HepG2 (cell line): ENCODE results near the gene COA3. TPM values are rescaled to one million over a fixed set of nuclear protein-coding genes. Genes with fewer than 3 reads are reported as not detected.
A peak's percentile ranks its signal among the peaks of the same experiment; 100 is the strongest.

Source experiments
- BATF2 ChIP-seq: sonication (generic); formaldehyde crosslinking; IDR thresholded peaks from 2 replicates; pipeline ENCODE4 v1.8.0; 2022; ENCODE audit warnings: mild to moderate bottlenecking, missing genetic modification reagents, moderate library complexity
- BCL6 ChIP-seq: IDR thresholded peaks from 2 replicates; pipeline ENCODE4 v1.6.1; 2016; ENCODE audit warnings: missing genetic modification reagents, missing compliant biosample characterization
- DR1 ChIP-seq: sonication (generic); formaldehyde crosslinking; IDR thresholded peaks from 2 replicates; pipeline ENCODE4 v1.8.0; 2021; ENCODE audit warnings: mild to moderate bottlenecking, missing genetic modification reagents, inconsistent platforms
- ELF1 ChIP-seq: sonication (generic); formaldehyde crosslinking; IDR thresholded peaks from 2 replicates; pipeline ENCODE4 v1.4.0; 2020; ENCODE audit warnings: missing genetic modification reagents
- KDM4B ChIP-seq: sonication (generic); formaldehyde crosslinking; IDR thresholded peaks from 2 replicates; pipeline ENCODE4 v1.4.0; 2020; ENCODE audit warnings: missing genetic modification reagents
- NKX3-1 ChIP-seq: sonication (generic); formaldehyde crosslinking; IDR thresholded peaks from 2 replicates; pipeline ENCODE4 v1.5.0; 2020; ENCODE audit warnings: missing genetic modification reagents
- ONECUT2 ChIP-seq: sonication (generic); formaldehyde crosslinking; IDR thresholded peaks from 2 replicates; pipeline ENCODE4 v1.4.0; 2020; ENCODE audit warnings: missing genetic modification reagents
- PRDM4 ChIP-seq: sonication (generic); formaldehyde crosslinking; IDR thresholded peaks from 2 replicates; pipeline ENCODE4 v1.9.0; 2021; ENCODE audit warnings: missing genetic modification reagents, borderline replicate concordance
- RARA ChIP-seq: IDR thresholded peaks from 2 replicates; pipeline ENCODE4 v1.6.1; 2016; ENCODE audit warnings: missing genetic modification reagents, missing compliant biosample characterization
- TFAP4 ChIP-seq: sonication (generic); IDR thresholded peaks from 2 replicates; pipeline ENCODE4 v1.6.1; 2016; ENCODE audit warnings: low read depth, borderline replicate concordance
- ZBTB25 ChIP-seq: IDR thresholded peaks from 2 replicates; pipeline ENCODE4 v1.6.1; 2018; ENCODE audit warnings: missing genetic modification reagents
- ZBTB42 ChIP-seq: sonication (generic); formaldehyde crosslinking; IDR thresholded peaks from 2 replicates; pipeline ENCODE4 v1.5.0; 2020; ENCODE audit warnings: mild to moderate bottlenecking, missing genetic modification reagents
- ZFP36 ChIP-seq: fragments of 150-350 bp; IDR thresholded peaks from 2 replicates; pipeline ENCODE4 v1.6.1; 2018; ENCODE audit warnings: borderline replicate concordance, low read length, low read depth; ENCODE audit not compliant: partially characterized antibody
- ZIK1 ChIP-seq: sonication (generic); formaldehyde crosslinking; IDR thresholded peaks from 2 replicates; pipeline ENCODE4 v1.5.0; 2020; ENCODE audit warnings: mild to moderate bottlenecking, low read depth, missing genetic modification reagents, borderline replicate concordance
- ZKSCAN1 ChIP-seq: fragments of 150-350 bp; IDR thresholded peaks from 2 replicates; pipeline ENCODE4 v1.6.1; 2014; ENCODE audit warnings: low read length
- ZMYM4 ChIP-seq: sonication (generic); formaldehyde crosslinking; IDR thresholded peaks from 2 replicates; pipeline ENCODE4 v1.8.1; 2023; ENCODE audit warnings: mild to moderate bottlenecking, missing genetic modification reagents
- ZNF350 ChIP-seq: sonication (generic); formaldehyde crosslinking; IDR thresholded peaks from 2 replicates; pipeline ENCODE4 v1.4.0; 2020; ENCODE audit warnings: mild to moderate bottlenecking, low read depth, missing genetic modification reagents, borderline replicate concordance
- ZNF432 ChIP-seq: sonication (generic); formaldehyde crosslinking; IDR thresholded peaks from 2 replicates; pipeline ENCODE4 v1.5.0; 2020; ENCODE audit warnings: missing genetic modification reagents, mild to moderate bottlenecking, borderline replicate concordance
- ZNF451 ChIP-seq: sonication (generic); formaldehyde crosslinking; IDR thresholded peaks from 2 replicates; pipeline ENCODE4 v1.5.0; 2020; ENCODE audit warnings: mild to moderate bottlenecking, missing genetic modification reagents
- ZNF570 ChIP-seq: sonication (generic); formaldehyde crosslinking; IDR thresholded peaks from 2 replicates; pipeline ENCODE4 v1.4.0; 2020; ENCODE audit warnings: mild to moderate bottlenecking, missing genetic modification reagents, borderline replicate concordance
- ZNF672 ChIP-seq: sonication (generic); formaldehyde crosslinking; IDR thresholded peaks from 2 replicates; pipeline ENCODE4 v1.8.1; 2022; ENCODE audit warnings: missing genetic modification reagents
- ZNF792 ChIP-seq: IDR thresholded peaks from 2 replicates; pipeline ENCODE4 v1.6.1; 2016
- ZSCAN20 ChIP-seq: sonication (generic); formaldehyde crosslinking; IDR thresholded peaks from 2 replicates; pipeline ENCODE4 v1.4.0; 2020; ENCODE audit warnings: missing genetic modification reagents, mild to moderate bottlenecking, borderline replicate concordance
- ZSCAN22 ChIP-seq: sonication (generic); formaldehyde crosslinking; IDR thresholded peaks from 2 replicates; pipeline ENCODE4 v1.4.0; 2020; ENCODE audit warnings: mild to moderate bottlenecking, missing genetic modification reagents
- ZSCAN29 ChIP-seq: sonication (generic); formaldehyde crosslinking; conservative IDR thresholded peaks from 2 replicates; pipeline ENCODE4 v1.4.0; 2020; ENCODE audit warnings: mild to moderate bottlenecking, missing genetic modification reagents
- polyA plus RNA-seq, 8 experiments: library from polyadenylated mRNA; depleted of rRNA in 3 of 8; stranded (reverse) in 7 of 8; unstranded in 1 of 8; fragments of >200 nt; fragmentation: Illumina TruSeq in 4 of 8; extraction: Trizol in 4 of 8; gene quantifications; 2 replicates each; pipeline versions ENCODE4 v1.2.1 to v1.2.3, GENCODE V29; 2011 to 2016; ENCODE audit warnings: low read depth in 4 of 8, missing spikeins in 1 of 8, mixed read lengths in 1 of 8; ENCODE audit not compliant: insufficient read depth in 1 of 8
- total RNA-seq, 5 experiments: library from RNA; depleted of rRNA; stranded (reverse); fragments of >200 nt; fragmentation: Illumina TruSeq; extraction: Trizol; gene quantifications; 2 replicates each; pipeline ENCODE4 v1.2.3, GENCODE V29; 2016; ENCODE audit warnings: low read depth in 1 of 5

The COA3 gene
- total and polyA plus RNA-seq, 2 of the 13 experiments (the other 11 are each of a cell fraction or from before 2014, with no cell fraction given) = 133 to 202 TPM

- TF ChIP-seq PRDM4 (CRISPR knock-in tag) (peak; percentile 94), ZBTB25 (CRISPR knock-in tag) (peak; percentile 97), ZNF432 (CRISPR knock-in tag) (no peak), ZMYM4 (CRISPR knock-in tag) (peak; percentile 62; the same call in 1 of the 2 replicates), NKX3-1 (CRISPR knock-in tag) (peak; percentile 94), TFAP4 (peak; percentile 43; the same call in 1 of the 2 replicates), ZIK1 (CRISPR knock-in tag) (peak; percentile 82; the same call in 1 of the 2 replicates), ZBTB42 (CRISPR knock-in tag) (0 out of 2 replicates have a peak, but pooled peaks have one; percentile 59), DR1 (peak; percentile 65; the same call in 1 of the 2 replicates), ONECUT2 (CRISPR knock-in tag) (peak; percentile 33; the same call in 1 of the 2 replicates), ZSCAN20 (CRISPR knock-in tag) (peak; percentile 77; the same call in 1 of the 2 replicates), ZSCAN29 (CRISPR knock-in tag) (no peak), ZKSCAN1 (0 out of 2 replicates have a peak, but pooled peaks have one; percentile 72), RARA (peak; percentile 71), BATF2 (CRISPR knock-in tag) (no peak), ZNF792 (CRISPR knock-in tag) (peak; percentile 96), ZSCAN22 (CRISPR knock-in tag) (no peak), ZNF350 (CRISPR knock-in tag) (peak; percentile 91), ZFP36 (no peak), ZNF570 (no peak), ELF1 (CRISPR knock-in tag) (peak; percentile 98), ZNF451 (peak; percentile 92; the same call in 1 of the 2 replicates), BCL6 (CRISPR knock-in tag) (peak; percentile 84), KDM4B (CRISPR knock-in tag) (peak; percentile 90), ZNF672 (CRISPR knock-in tag) (no peak)
These were observed 25.0 kb downstream of the COA3 start, which contains the start of gene VPS25 (continued) for GRCh38 chr17:42773290-42774035.
